ENCODE data around the gene TH. TPM values are rescaled to one million over a fixed set of nuclear protein-coding genes. Genes with fewer than 3 reads are reported as not detected.

TH gene
- total and polyA plus RNA-seq, 9 donors: 0.12 to 4.1 (median 0.97) TPM; not detected in 2

DNA sequence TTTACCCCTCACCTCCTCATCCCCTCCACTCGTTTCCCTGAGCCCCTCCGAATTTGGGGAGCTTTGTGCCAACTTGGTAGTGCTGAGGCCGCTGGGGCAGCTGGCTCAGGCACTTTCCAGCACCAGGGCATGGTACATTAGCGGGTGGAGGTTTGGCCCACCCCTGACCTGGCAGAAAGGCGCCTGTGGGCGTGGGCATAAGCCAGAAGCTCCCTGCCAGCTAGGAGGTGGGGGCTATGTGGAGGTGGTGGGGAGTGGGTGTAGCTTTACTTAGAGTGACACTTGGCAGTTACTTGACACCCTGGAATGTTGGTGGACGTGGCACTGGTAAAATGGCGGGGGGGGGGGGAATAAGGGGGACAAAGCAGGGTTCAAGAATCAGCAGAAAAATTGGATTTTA lies 22.2 kb downstream of the TH start:
- no peaks in the 10 kb centered on the region for H3K36me3 ChIP-seq

DNA sequence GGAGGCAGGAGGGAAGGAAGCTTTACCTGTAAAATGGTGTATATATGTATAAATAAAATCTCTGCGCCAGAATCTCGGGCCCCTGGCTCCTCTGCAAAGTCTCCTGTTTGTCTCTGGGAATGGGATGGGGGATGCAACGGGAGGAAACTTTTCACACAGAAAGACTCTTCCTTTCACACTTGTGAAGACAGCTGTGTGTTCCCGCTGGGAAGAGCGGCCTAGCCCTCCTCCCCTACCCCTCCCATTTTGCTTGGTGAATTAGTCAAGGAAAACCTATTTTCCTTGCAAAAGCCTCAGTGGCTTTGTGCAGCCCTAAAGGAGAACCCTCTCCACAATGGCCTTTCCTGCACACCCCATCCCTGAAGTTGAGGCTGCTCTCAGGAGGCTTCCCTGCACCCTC lies 23.0 kb downstream of the TH start:
- H3K36me3 ChIP-seq: no peaks in the 10 kb centered on the region
- H3K27me3 ChIP-seq: peaks cover 4% of the 10 kb centered on the region
- H3K27ac ChIP-seq: no peak overlapping the region
- DNase-seq: no peak
- TF ChIP-seq POLR2A (IDR thresholded peaks at IDR 0.05) (no peak), EP300 (IDR thresholded peaks at IDR 0.05) (no peak)
- TF ChIP-seq, protein P1, sequence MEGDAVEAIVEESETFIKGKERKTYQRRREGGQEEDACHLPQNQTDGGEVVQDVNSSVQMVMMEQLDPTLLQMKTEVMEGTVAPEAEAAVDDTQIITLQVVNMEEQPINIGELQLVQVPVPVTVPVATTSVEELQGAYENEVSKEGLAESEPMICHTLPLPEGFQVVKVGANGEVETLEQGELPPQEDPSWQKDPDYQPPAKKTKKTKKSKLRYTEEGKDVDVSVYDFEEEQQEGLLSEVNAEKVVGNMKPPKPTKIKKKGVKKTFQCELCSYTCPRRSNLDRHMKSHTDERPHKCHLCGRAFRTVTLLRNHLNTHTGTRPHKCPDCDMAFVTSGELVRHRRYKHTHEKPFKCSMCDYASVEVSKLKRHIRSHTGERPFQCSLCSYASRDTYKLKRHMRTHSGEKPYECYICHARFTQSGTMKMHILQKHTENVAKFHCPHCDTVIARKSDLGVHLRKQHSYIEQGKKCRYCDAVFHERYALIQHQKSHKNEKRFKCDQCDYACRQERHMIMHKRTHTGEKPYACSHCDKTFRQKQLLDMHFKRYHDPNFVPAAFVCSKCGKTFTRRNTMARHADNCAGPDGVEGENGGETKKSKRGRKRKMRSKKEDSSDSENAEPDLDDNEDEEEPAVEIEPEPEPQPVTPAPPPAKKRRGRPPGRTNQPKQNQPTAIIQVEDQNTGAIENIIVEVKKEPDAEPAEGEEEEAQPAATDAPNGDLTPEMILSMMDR (IDR thresholded peaks at IDR 0.05): no peak
- H3K4me1 ChIP-seq (ENCODE audit: insufficient read depth): peaks cover 2% of the 10 kb centered on the region
- intact Hi-C loops (cut with DNase I): loop anchor here in 2 of 4 donors (5.0 to 10.0 kb wide), 2 partner anchors 224 to 261 kb away; no protein-coding TSS in a partner anchor
- WGBS, 3 donors: 26 to 55% (median 36%) methylated on average over 5 of the region's 5 CpGs
- no peak overlapping the region for H3K4me3 ChIP-seq
- H3K9me3 ChIP-seq: no peaks in the 10 kb centered on the region

More for the DNA sequence above, 22.2 kb downstream of the TH start:
- no peak overlapping the region for H3K4me3 ChIP-seq
- TF ChIP-seq, protein P1 (IDR thresholded peaks at IDR 0.05): no peak
- TF ChIP-seq POLR2A (IDR thresholded peaks at IDR 0.05) (no peak), EP300 (IDR thresholded peaks at IDR 0.05) (no peak)
- intact Hi-C loops (cut with DNase I): loop anchor here in 2 of 4 donors (5.0 to 10.0 kb wide), 2 partner anchors 225 to 262 kb away; no protein-coding TSS in a partner anchor
- 58 to 67% (median 65%) methylated on average over 8 of the region's 8 CpGs for WGBS, 3 donors
- peaks cover 2% of the 10 kb centered on the region for H3K4me1 ChIP-seq (ENCODE audit: insufficient read depth)
- no peak for DNase-seq
- peaks cover 4% of the 10 kb centered on the region for H3K27me3 ChIP-seq
- H3K27ac ChIP-seq: no peak overlapping the region
- H3K9me3 ChIP-seq: no peaks in the 10 kb centered on the region

DNA sequence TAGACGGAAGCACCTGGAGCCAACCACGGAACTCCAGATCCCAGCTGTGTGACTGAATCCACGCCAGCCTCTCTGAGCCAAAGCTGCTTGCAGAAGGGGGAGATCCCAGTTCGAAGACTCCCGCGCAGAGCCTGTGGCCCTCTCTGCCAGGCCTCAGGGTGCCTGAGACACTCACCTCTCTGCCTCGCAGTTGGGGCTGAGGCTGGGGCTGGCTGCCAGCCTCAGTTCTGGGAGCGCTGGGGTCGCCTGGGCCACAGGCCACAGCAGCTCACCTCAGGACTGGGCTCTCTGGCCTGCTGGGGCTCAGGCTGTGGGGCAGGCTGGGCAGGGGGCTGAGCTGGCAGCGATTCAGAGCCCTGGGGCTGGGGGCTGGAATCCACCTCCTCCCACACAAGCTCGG lies 24.2 kb downstream of the TH start:
- Histone ChIP-seq H3K9me3 (no peaks in the 10 kb centered on the region), H3K4me3 (no peak overlapping the region), H3K27ac (no peak overlapping the region), H3K36me3 (no peaks in the 10 kb centered on the region), H3K4me1 (ENCODE audit: insufficient read depth) (peaks cover 2% of the 10 kb centered on the region), H3K27me3 (peaks cover 4% of the 10 kb centered on the region)
- no peak for DNase-seq
- WGBS, 3 donors: 52 to 61% (median 57%) methylated on average over 11 of the region's 11 CpGs
- intact Hi-C loops (cut with DNase I): loop anchor here in 2 of 4 donors (5.0 to 10.0 kb wide), 2 partner anchors 223 to 260 kb away; no protein-coding TSS in a partner anchor
- TF ChIP-seq, protein P1 (IDR thresholded peaks at IDR 0.05): no peak
- TF ChIP-seq EP300 (IDR thresholded peaks at IDR 0.05) (no peak), POLR2A (IDR thresholded peaks at IDR 0.05) (no peak)

DNA sequence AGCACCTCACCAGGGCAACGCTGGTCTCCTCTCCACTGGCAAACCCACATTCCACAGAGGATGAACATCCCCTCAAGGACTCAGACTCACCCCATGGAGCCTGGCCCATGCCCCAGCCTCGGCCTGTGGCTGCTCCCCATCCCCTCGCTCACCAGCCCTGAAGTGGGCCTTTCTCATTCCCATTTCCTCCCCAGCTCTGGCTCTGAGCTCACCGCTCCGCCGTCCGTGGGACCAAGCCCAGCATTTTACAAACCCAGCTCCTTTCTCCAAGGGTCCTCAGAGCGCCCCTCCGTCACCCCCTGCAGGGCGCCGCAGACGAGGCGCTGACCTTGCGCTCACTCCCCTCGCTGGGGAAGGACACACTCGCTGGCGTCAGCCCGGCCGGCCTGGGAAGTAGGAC lies 25.6 kb downstream of the TH start:
- Histone ChIP-seq H3K27ac (no peak overlapping the region), H3K27me3 (peaks cover 4% of the 10 kb centered on the region), H3K36me3 (no peaks in the 10 kb centered on the region), H3K4me3 (no peak overlapping the region), H3K4me1 (ENCODE audit: insufficient read depth) (no peaks in the 10 kb centered on the region), H3K9me3 (no peaks in the 10 kb centered on the region)
- WGBS, 3 donors: 43 to 54% (median 47%) methylated on average over 19 of the region's 19 CpGs
- intact Hi-C loops (cut with DNase I): loop anchor here in 2 of 4 donors (5.0 to 10.0 kb wide), 2 partner anchors 221 to 259 kb away; no protein-coding TSS in a partner anchor
- TF ChIP-seq EP300 (IDR thresholded peaks at IDR 0.05) (no peak), POLR2A (IDR thresholded peaks at IDR 0.05) (no peak)
- TF ChIP-seq, protein P1 (IDR thresholded peaks at IDR 0.05): no peak
- DNase-seq: no peak

All from ovary (tissue), 9 donors.